Measurements from ENCODE around the gene PLA2G4B. TPM values are rescaled to one million over a fixed set of nuclear protein-coding genes. Genes with fewer than 3 reads are reported as not detected.

PLA2G4B gene
- total and polyA plus RNA-seq, 2 donors (not counting 1 experiment from before 2014, with no cell fraction given) = 22.6 to 33.2 TPM

DNA sequence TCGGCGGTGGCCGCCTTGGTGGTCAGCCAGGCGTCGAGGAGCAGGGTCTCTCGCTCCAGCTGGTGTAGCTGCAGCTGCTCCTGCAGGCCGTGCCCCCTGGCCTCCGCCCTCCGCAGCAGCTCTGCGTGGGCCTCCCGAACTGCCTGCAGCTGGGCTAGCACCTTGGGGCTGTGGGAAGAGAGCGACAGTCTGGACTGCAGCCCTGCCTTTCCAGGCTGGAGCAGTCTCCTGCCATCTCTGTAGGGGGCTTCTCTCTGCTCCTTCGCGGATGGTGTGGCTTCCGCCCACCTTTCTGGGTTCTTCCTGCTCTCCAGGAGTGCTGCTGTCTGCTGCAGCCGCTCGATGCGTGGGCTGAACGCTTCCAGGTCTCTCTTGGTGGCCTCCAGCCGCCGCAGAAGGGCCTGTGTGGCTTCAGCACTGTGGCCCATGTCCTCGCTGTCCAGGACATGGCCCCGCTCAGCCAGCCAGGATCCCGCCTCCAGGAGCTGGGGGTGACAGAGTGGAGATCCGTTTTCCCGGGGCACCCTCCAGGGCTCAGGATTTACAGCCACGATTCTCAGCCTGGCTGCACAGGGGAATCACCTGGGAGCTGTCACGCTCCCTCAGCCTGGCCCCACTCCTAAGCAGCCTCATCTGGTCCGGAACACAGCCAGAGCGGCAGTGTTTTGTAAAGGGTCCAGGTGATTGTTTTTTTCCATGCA lies 16.8 kb downstream of the PLA2G4B start:
- no peaks in the 10 kb centered on the region for H3K27me3 Mint-ChIP-seq
- Histone ChIP-seq H3K4me3 (ENCODE audit: control extremely low read depth in 1 of 5, extremely low read depth in 1 of 5, insufficient read depth in 1 of 5, low read depth in 2 of 5, low read length in 4 of 5) (no peak overlapping the region), H3K9ac (ENCODE audit: low read length) (no peak overlapping the region), H3K27me3 (replicated peaks in 1 of 4; ENCODE audit: control extremely low read depth in 1 of 4, control insufficient read depth in 3 of 4, insufficient read depth in 4 of 4, low read length in 3 of 4) (peaks cover 0 to 7% (median 0%) of the 10 kb centered on the region in 4 experiments), H3K27ac (ENCODE audit: low read length in 2 of 2) (no peak overlapping the region), H2AFZ (ENCODE audit: insufficient read depth, low read depth, low read length, poor library complexity, severe bottlenecking) (no peak overlapping the region), H3K36me3 (replicated peaks in 1 of 2; ENCODE audit: control extremely low read depth in 1 of 2, control insufficient read depth in 1 of 2, extremely low read depth in 1 of 2, insufficient read depth in 2 of 2, low read length in 1 of 2) (no peaks in the 10 kb centered on the region), H4K20me1 (ENCODE audit: control insufficient read depth, insufficient read depth, low read length, poor library complexity, severe bottlenecking) (no peaks in the 10 kb centered on the region), H3K9me3 (ENCODE audit: control extremely low read depth in 1 of 3, control insufficient read depth in 2 of 3, insufficient read depth in 1 of 3, low read length in 2 of 3) (no peaks in the 10 kb centered on the region), H3K4me2 (replicated peaks; ENCODE audit: low read depth, low read length, poor library complexity, severe bottlenecking) (no peak overlapping the region), H3K4me1 (ENCODE audit: control insufficient read depth in 2 of 2, insufficient read depth in 2 of 2, low read length in 2 of 2) (peaks cover 0 to 6% of the 10 kb centered on the region in 2 donors), H3K79me2 (ENCODE audit: control insufficient read depth, insufficient read depth, low read length) (no peaks in the 10 kb centered on the region)
- WGBS (ENCODE audit: insufficient coverage) = 92% methylated on average over 26 of the region's 30 CpGs
- POLR2A ChIA-PET = interaction anchor here (0.7 kb wide), 1 partner anchor 527 kb away, joined by 3 read pairs; no protein-coding TSS in a partner anchor
- no peaks in the 10 kb centered on the region for H3K9me3 Mint-ChIP-seq (ENCODE audit: insufficient read depth)
- H3K27ac Mint-ChIP-seq = no peak overlapping the region
- CTCF ChIA-PET = no interaction called here
- ATAC-seq (ENCODE audit: low read depth) = no peak
- DNase-seq = no peak
- H3K4me1 Mint-ChIP-seq = peaks cover 2% of the 10 kb centered on the region
- TF ChIP-seq CTCF (IDR thresholded peaks at IDR 0.05) (no peak), EZH2 (IDR thresholded peaks at IDR 0.05; ENCODE audit: borderline replicate concordance, insufficient read depth, low read depth, low read length, poor library complexity, severe bottlenecking) (no peak)
- no peak overlapping the region for H3K4me3 Mint-ChIP-seq
- intact Hi-C loops (cut with micrococcal nuclease) = no loop called here

DNA sequence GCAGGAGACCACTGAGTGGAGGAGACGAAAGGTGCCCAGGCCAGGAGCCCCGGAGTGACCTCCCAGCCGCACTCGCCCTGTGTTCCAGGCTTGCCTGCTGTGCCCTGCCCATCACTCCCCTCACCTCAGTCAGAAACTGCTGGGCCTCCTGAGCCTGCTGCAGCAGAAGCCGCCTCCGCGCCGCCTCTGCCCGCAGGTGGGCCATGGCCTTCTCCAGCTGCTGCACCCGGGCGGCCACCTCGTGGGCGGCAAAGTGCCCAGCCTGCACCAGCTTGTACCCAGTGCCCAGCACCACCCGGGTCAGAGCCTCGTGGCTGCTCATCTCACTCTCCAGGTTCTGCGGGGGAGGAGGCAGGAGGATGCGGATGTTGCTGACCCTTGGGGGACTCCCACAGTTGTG lies 17.6 kb downstream of the PLA2G4B start:
- Histone ChIP-seq H3K36me3 (replicated peaks in 1 of 2; ENCODE audit: control extremely low read depth in 1 of 2, control insufficient read depth in 1 of 2, extremely low read depth in 1 of 2, insufficient read depth in 2 of 2, low read length in 1 of 2) (no peaks in the 10 kb centered on the region), H3K79me2 (ENCODE audit: control insufficient read depth, insufficient read depth, low read length) (no peaks in the 10 kb centered on the region), H4K20me1 (ENCODE audit: control insufficient read depth, insufficient read depth, low read length, poor library complexity, severe bottlenecking) (no peaks in the 10 kb centered on the region), H3K4me2 (replicated peaks; ENCODE audit: low read depth, low read length, poor library complexity, severe bottlenecking) (no peak overlapping the region), H3K27ac (ENCODE audit: low read length in 2 of 2) (no peak overlapping the region), H2AFZ (ENCODE audit: insufficient read depth, low read depth, low read length, poor library complexity, severe bottlenecking) (no peak overlapping the region), H3K9ac (ENCODE audit: low read length) (no peak overlapping the region), H3K27me3 (replicated peaks in 1 of 4; ENCODE audit: control extremely low read depth in 1 of 4, control insufficient read depth in 3 of 4, insufficient read depth in 4 of 4, low read length in 3 of 4) (peaks cover 0 to 7% (median 0%) of the 10 kb centered on the region in 4 experiments), H3K4me3 (ENCODE audit: control extremely low read depth in 1 of 5, extremely low read depth in 1 of 5, insufficient read depth in 1 of 5, low read depth in 2 of 5, low read length in 4 of 5) (no peak overlapping the region), H3K9me3 (ENCODE audit: control extremely low read depth in 1 of 3, control insufficient read depth in 2 of 3, insufficient read depth in 1 of 3, low read length in 2 of 3) (no peaks in the 10 kb centered on the region), H3K4me1 (ENCODE audit: control insufficient read depth in 2 of 2, insufficient read depth in 2 of 2, low read length in 2 of 2) (peaks cover 0 to 6% of the 10 kb centered on the region in 2 donors)
- H3K4me3 Mint-ChIP-seq = no peak overlapping the region
- intact Hi-C loops (cut with micrococcal nuclease) = no loop called here
- no peak for TF ChIP-seq CTCF (IDR thresholded peaks at IDR 0.05)
- no peak for TF ChIP-seq EZH2 (IDR thresholded peaks at IDR 0.05; ENCODE audit: borderline replicate concordance, insufficient read depth, low read depth, low read length, poor library complexity, severe bottlenecking)
- ATAC-seq (ENCODE audit: low read depth) (no peak), DNase-seq (no peak)
- H3K4me1 Mint-ChIP-seq = peaks cover under 1% of the 10 kb centered on the region
- no peaks in the 10 kb centered on the region for H3K9me3 Mint-ChIP-seq (ENCODE audit: insufficient read depth)
- 98% methylated on average over 17 of the region's 17 CpGs for WGBS (ENCODE audit: insufficient coverage)
- CTCF ChIA-PET = no interaction called here
- H3K27me3 Mint-ChIP-seq = no peaks in the 10 kb centered on the region
- POLR2A ChIA-PET = no interaction called here
- H3K27ac Mint-ChIP-seq = no peak overlapping the region
